Ecto neural progenitor cell (in vitro differentiated cells): ENCODE results near the gene PXYLP1.
A peak's percentile ranks its signal among the peaks of the same experiment; 100 is the strongest.
"Not testable (repeated sequence)": the region's sequence is repeated elsewhere in the genome, so short reads cannot be mapped to it uniquely, and the experiment has no call there.

Experiments used
- DNase-seq: peaks from one replicate; pipeline ENCODE4 v3.0.0-alpha.2; 2018; ENCODE audit warnings: low spot score

Gene PXYLP1

DNA sequence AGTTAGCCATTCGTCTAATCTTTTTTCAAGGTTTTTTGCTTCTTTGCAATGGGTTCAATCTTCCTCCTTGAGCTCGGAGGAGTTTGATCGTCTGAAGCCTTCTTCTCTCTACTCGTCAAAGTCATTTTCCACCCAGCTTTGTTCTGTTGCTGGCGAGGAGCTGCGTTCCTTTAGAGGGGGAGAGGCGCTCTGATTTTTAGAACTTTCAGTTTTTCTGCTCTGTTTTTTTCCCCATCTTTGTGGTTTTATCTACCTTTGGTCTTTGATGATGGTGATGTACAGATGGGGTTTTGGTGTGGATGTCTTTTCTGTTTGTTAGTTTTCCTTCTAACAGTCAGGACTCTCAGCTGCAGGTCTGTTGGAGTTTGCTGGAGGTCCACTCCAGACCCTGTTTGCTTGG is 68.8 kb downstream of the PXYLP1 start:
- not testable (repeated sequence) for DNase-seq

- no peak for DNase-seq
Measured at GRCh38 chr3:141302364-141303141, 70.9 kb downstream of the PXYLP1 start.

- no peak for DNase-seq
Measured at GRCh38 chr3:141303481-141304223, 72.0 kb downstream of the PXYLP1 start.

DNA sequence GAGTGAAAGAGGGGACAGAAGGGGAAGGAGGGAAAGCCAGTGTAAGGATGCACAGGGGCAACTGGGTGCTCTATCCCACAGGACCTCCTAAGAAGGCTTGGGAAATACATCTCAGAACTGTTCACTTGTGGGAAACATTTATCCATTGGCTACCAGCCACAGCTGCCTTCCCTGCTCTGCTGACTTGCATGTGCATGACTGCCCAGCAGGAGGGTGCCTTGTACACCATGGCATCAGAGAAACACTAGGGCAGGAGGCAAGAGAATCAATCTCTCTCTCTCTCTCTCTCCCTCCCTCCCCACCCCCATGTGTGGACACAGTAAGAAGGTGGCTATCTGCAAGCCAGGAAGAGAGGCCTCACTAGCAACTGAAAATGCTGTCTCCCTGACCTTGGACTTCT is 73.8 kb downstream of the PXYLP1 start:
- DNase-seq = no peak

GRCh38 chr3:141306276-141306675 is 74.7 kb downstream of the PXYLP1 start:
- DNase-seq = no peak

DNA sequence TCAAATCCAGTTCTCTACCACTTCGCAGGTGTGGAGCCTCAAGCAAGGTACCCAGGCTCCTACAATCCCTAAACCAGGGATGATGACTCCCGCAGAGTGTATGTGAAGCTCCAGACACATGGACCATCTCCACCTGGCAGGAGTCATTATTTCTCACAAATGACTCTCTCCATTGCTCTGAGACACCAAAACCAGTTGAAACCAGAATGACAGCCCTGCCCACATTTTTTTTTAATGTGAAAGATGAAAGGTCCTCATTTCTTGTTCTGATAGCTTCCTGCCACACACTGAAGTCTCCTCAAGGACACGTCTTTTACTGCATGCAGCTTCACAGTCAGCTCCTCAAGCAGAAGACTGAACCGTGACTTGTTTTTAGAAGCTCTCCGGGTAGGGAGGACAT is 75.3 kb downstream of the PXYLP1 start:
- no peak for DNase-seq

GRCh38 chr3:141307351-141308059 is 75.9 kb downstream of the PXYLP1 start:
- DNase-seq = no peak

DNA sequence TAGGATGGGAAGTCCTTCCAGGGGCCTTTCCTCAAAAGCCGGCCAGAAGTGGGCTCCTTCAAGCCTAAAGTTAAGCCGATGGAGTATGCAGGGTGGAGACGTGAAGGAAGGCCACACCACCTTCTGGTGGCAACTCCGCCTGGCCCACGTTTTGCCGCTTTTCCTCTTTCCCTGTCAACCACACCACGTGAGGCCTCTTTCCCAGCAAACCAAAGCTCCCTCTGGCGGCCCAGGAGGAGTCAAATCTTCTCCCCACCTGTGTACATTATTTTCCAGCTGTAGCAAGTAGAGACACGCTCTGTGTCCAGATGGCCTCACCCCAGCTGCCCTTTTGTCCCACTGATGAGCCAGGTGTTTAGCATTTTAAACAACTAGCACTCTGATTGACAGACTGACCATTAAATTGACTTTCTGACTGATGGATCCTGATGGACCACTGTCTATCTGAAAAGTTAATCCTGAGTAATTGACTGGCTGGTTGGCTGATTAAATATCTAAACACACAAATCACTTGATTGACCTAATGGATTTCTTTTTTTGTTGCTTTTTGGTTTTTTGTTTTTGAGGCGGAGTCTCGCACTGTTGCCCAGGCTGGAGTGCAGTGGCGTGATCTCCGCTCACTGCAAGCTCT is 77.1 kb downstream of the PXYLP1 start:
- peak; percentile 76 for DNase-seq

GRCh38 chr3:141311170-141311495 is 79.5 kb downstream of the PXYLP1 start:
- no peak for DNase-seq

GRCh38 chr3:141311496-141312353 is 80.1 kb downstream of the PXYLP1 start:
- DNase-seq = peak; percentile 99

GRCh38 chr3:141312354-141313092 is 80.9 kb downstream of the PXYLP1 start:
- DNase-seq = no peak

- no peak for DNase-seq
Measured at GRCh38 chr3:141313093-141313683, 81.6 kb downstream of the PXYLP1 start.

- not testable (repeated sequence) for DNase-seq
Measured at GRCh38 chr3:141314415-141314814, 82.8 kb downstream of the PXYLP1 start.

DNA sequence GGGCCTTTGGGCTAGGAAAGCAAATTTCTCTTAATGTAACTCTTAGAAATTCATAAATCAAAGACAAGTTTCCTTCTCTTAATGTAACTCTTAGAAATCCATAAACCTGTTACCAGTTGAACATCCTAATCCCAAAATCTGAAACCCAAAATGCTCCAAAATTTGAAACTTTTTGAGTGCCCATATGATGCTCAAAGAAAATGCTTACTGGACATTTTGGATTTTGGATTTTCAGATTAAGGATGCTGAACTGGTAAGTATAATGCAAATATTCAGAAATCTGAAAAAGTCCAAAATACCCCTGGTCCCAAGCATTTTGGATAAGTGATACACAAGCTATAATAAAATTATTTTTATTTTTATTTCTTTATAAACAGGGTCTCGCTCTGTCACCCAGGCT is 85.2 kb downstream of the PXYLP1 start:
- DNase-seq = no peak

GRCh38 chr3:141320399-141321108 is 88.9 kb downstream of the PXYLP1 start:
- no peak for DNase-seq

DNA sequence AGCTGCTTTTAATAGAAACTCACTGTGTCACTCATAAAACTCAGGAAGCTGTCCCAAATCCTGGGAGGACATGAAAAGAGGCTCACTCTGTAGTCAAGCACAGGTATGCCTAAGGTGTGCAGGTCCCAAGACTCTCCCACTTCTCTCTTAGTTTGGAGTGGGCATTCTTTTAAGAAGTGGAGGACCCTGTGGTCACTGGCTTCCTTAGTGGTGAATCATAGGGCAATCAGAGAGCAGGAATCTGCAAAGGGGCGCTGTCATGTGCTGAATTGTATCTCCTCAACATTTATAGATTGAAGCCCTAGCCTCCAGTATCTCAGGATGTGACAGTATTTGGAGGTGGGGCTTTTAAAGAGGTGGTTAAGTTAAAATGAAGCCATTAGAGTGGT is 89.5 kb downstream of the PXYLP1 start:
- no peak for DNase-seq

- DNase-seq = no peak
Measured at GRCh38 chr3:141323936-141324704, 92.5 kb downstream of the PXYLP1 start.

DNA sequence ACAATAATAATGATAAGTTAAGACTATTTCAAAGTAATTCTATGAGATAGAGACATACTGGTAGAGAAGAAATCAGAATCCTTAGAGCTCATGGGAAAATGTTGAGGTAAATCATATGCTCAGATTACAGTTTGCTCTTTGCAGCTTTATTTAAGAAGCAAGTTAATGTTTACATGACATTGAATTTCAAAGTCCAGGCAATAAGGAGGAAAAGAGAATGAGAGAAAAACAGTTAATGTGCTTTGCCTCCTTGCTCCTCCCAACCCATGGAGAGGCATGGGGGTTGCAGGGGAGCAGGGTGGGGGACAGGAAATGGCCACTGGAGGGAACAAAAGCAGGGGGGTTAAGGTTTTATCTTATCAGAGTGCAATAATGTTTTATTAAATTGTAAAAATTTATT is 94.5 kb downstream of the PXYLP1 start:
- no peak for DNase-seq

DNA sequence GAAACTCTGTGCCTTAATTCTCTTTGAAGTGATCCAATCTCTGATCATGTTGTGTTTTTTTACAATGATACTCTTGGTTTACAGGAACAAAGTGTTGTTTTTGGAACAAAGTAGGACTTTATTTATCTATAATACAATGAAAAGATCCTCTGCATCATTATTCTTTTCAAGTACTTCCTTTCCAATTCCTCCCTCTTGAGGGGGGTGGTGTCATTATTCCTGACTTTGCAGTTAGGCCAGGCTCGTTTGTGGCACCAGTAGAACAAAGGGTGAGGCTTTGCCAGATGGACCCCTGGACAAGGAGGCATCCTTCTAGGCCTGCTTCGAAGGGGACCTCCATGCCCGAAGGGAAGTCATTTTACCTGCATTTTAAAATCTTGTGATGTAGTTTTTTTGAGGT is 95.0 kb downstream of the PXYLP1 start:
- no peak for DNase-seq
